HepG2 (cell line): ENCODE measurements around the gene GMFB. TPM values are rescaled to one million over a fixed set of nuclear protein-coding genes. Genes with fewer than 3 reads are reported as not detected.

Experiments used
- ATRX ChIP-seq: sonication (generic); formaldehyde crosslinking; IDR thresholded peaks from 2 replicates; pipeline ENCODE4 v1.4.0; 2020; ENCODE audit warnings: missing genetic modification reagents, borderline replicate concordance
- CEBPB ChIP-seq: IDR thresholded peaks from 2 replicates; pipeline ENCODE4 v1.6.1; 2011; ENCODE audit warnings: low read depth, low read length, improper control_type of control experiment, borderline replicate concordance
- CHD2 ChIP-seq: IDR thresholded peaks from 2 replicates; pipeline ENCODE4 v1.6.1; 2011; ENCODE audit warnings: low read depth, low read length, improper control_type of control experiment
- CTCF ChIP-seq: sonication (generic); formaldehyde crosslinking; IDR thresholded peaks from 2 replicates; pipeline ENCODE4 v1.5.0; 2020; ENCODE audit warnings: mild to moderate bottlenecking, missing genetic modification reagents, moderate library complexity
- EZH2 ChIP-seq: conservative IDR thresholded peaks from 2 replicates; pipeline ENCODE4 v1.6.1; 2012; ENCODE audit warnings: mild to moderate bottlenecking, low read depth, low read length, moderate library complexity
- FOXC1 ChIP-seq: sonication (generic); formaldehyde crosslinking; IDR thresholded peaks from 2 replicates; pipeline ENCODE4 v1.8.0; 2022; ENCODE audit warnings: mild to moderate bottlenecking, missing genetic modification reagents, borderline replicate concordance
- HMG20A ChIP-seq: IDR thresholded peaks from 2 replicates; pipeline ENCODE4 v1.6.1; 2016; ENCODE audit warnings: borderline replicate concordance
- HOXD1 ChIP-seq: sonication (generic); formaldehyde crosslinking; IDR thresholded peaks from 2 replicates; pipeline ENCODE4 v1.5.0; 2020; ENCODE audit warnings: missing genetic modification reagents
- KLF16 ChIP-seq, 2 experiments: sonication (generic) in 1 of 2; formaldehyde crosslinking in 1 of 2; IDR thresholded peaks; 2 replicates each; pipeline versions ENCODE4 v1.6.1 to v1.8.0; 2016 to 2023; ENCODE audit warnings: missing genetic modification reagents in 2 of 2, missing compliant biosample characterization in 1 of 2
- MIER3 ChIP-seq: IDR thresholded peaks from 2 replicates; pipeline ENCODE4 v1.6.1; 2016; ENCODE audit warnings: missing compliant biosample characterization, borderline replicate concordance
- NFE2L1 ChIP-seq: sonication (generic); formaldehyde crosslinking; IDR thresholded peaks from 2 replicates; pipeline ENCODE4 v1.4.0; 2020; ENCODE audit warnings: missing genetic modification reagents, mild to moderate bottlenecking, borderline replicate concordance
- NR2F2 ChIP-seq: IDR thresholded peaks from 2 replicates; pipeline ENCODE4 v1.6.1; 2012; ENCODE audit warnings: low read depth, inconsistent platforms, borderline replicate concordance
- PAF1 ChIP-seq: IDR thresholded peaks from 2 replicates; pipeline ENCODE4 v1.6.1; 2016; ENCODE audit warnings: missing genetic modification reagents, missing compliant biosample characterization
- RFXAP ChIP-seq: sonication (generic); formaldehyde crosslinking; IDR thresholded peaks from 2 replicates; pipeline ENCODE4 v1.4.0; 2020; ENCODE audit warnings: missing genetic modification reagents, borderline replicate concordance
- SNRNP70 ChIP-seq: fragments of 200-400 bp; formaldehyde crosslinking; IDR thresholded peaks from 2 replicates; pipeline ENCODE4 v1.6.1; 2017; ENCODE audit warnings: mild to moderate bottlenecking, low read depth, low read length, moderate library complexity
- STAT5B ChIP-seq: sonication (generic); formaldehyde crosslinking; IDR thresholded peaks from 2 replicates; pipeline ENCODE4 v1.4.0; 2020; ENCODE audit warnings: missing genetic modification reagents
- TCF7L2 ChIP-seq: IDR thresholded peaks from 2 replicates; pipeline ENCODE4 v1.6.1; 2011; ENCODE audit warnings: mild to moderate bottlenecking, low read depth, low read length, moderate library complexity
- TEAD2 ChIP-seq: sonication (generic); formaldehyde crosslinking; IDR thresholded peaks from 2 replicates; pipeline ENCODE4 v1.9.0; 2021; ENCODE audit warnings: missing genetic modification reagents
- THAP7 ChIP-seq: sonication (generic); formaldehyde crosslinking; IDR thresholded peaks from 2 replicates; pipeline ENCODE4 v1.8.1; 2023; ENCODE audit warnings: mild to moderate bottlenecking, missing genetic modification reagents
- THYN1 ChIP-seq: sonication (generic); formaldehyde crosslinking; IDR thresholded peaks from 2 replicates; pipeline ENCODE4 v1.8.1; 2023; ENCODE audit warnings: low read depth, mild to moderate bottlenecking, moderate library complexity, missing genetic modification reagents, borderline replicate concordance
- ZGPAT ChIP-seq: IDR thresholded peaks from 2 replicates; pipeline ENCODE4 v1.6.1; 2016; ENCODE audit warnings: mild to moderate bottlenecking
- ZNF335 ChIP-seq: sonication (generic); formaldehyde crosslinking; IDR thresholded peaks from 2 replicates; pipeline ENCODE4 v1.4.0; 2020; ENCODE audit warnings: missing genetic modification reagents
- ZNF367 ChIP-seq: sonication (generic); formaldehyde crosslinking; IDR thresholded peaks from 2 replicates; pipeline ENCODE4 v1.4.0; 2020; ENCODE audit warnings: missing genetic modification reagents, borderline replicate concordance
- ZNF441 ChIP-seq: sonication (generic); formaldehyde crosslinking; IDR thresholded peaks from 2 replicates; pipeline ENCODE4 v1.7.0; 2021; ENCODE audit warnings: missing genetic modification reagents, borderline replicate concordance
- ZNF460 ChIP-seq: sonication (generic); formaldehyde crosslinking; IDR thresholded peaks from 2 replicates; pipeline ENCODE4 v1.5.1; 2020; ENCODE audit warnings: missing genetic modification reagents, mild to moderate bottlenecking, borderline replicate concordance
- ZNF746 ChIP-seq: sonication (generic); formaldehyde crosslinking; IDR thresholded peaks from 2 replicates; pipeline ENCODE4 v1.8.0; 2022; ENCODE audit warnings: mild to moderate bottlenecking, missing genetic modification reagents
- ZNF775 ChIP-seq: sonication (generic); formaldehyde crosslinking; IDR thresholded peaks from 2 replicates; pipeline ENCODE4 v1.4.0; 2020; ENCODE audit warnings: missing genetic modification reagents, mild to moderate bottlenecking, moderate library complexity, borderline replicate concordance
- polyA plus RNA-seq, 8 experiments: library from polyadenylated mRNA; depleted of rRNA in 3 of 8; stranded (reverse) in 7 of 8; unstranded in 1 of 8; fragments of >200 nt; fragmentation: Illumina TruSeq in 4 of 8; extraction: Trizol in 4 of 8; gene quantifications; 2 replicates each; pipeline versions ENCODE4 v1.2.1 to v1.2.3, GENCODE V29; 2011 to 2016; ENCODE audit warnings: low read depth in 4 of 8, missing spikeins in 1 of 8, mixed read lengths in 1 of 8; ENCODE audit not compliant: insufficient read depth in 1 of 8
- total RNA-seq, 5 experiments: library from RNA; depleted of rRNA; stranded (reverse); fragments of >200 nt; fragmentation: Illumina TruSeq; extraction: Trizol; gene quantifications; 2 replicates each; pipeline ENCODE4 v1.2.3, GENCODE V29; 2016; ENCODE audit warnings: low read depth in 1 of 5

GMFB gene
- total and polyA plus RNA-seq, 2 of the 13 experiments (the other 11 are each of a cell fraction or from before 2014, with no cell fraction given): 17.3 to 68.2 TPM

DNA sequence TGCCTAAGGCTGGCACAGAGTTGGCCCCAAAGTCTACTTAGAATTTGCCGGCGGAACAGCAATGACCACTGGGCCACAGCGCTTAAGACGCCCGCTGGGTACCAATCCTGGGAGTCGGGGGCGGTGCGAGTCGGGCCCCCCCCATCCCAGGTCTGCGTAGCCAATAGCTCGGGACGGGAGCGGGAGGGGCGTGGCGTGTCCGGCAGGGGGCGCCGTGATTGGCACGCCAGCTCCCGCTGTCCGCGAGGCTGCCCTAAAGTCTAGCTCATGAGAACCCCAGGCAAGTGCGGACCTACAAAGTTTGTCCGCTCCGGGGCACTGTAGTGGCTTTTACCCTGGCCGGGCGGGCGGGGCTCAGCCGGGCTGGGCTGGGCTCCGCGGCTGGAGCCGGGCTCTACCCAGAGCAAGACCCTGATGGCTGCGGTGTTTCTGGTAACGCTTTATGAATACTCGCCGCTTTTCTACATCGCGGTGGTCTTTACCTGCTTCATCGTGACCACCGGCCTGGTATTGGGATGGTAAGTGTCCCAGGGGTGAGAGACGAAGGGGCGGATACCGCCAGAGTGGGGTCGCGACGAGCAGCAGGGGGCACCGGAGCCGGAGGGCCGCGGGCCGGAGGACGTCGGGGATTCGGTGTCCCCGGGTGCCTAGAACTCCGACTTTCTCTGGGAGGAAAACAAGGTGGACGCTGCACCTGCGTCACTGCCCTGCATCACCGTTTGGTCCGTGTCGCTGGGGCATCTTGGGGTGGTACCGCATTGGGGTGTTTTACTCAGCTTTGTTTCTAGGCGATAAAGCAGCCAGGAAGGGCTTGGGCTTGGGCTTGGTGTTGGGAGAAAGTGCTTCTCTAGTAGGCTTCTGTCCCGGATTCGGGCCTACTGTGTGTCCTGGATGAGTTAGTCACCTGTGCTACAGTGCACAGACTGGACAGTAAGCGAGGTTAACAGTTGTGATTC, 21.0 kb upstream of the GMFB start, which contains the start of gene CGRRF1 (continued):
- no peak; the same call in 1 of the 2 replicates for TF ChIP-seq ZNF460
- no peak for TF ChIP-seq CEBPB
- TF ChIP-seq STAT5B (CRISPR knock-in tag): no peak
- TF ChIP-seq RFXAP (CRISPR knock-in tag): peak; percentile 87; the same call in 1 of the 2 replicates
- TF ChIP-seq FOXC1 (CRISPR knock-in tag): peak; percentile 77; the same call in 1 of the 2 replicates
- TF ChIP-seq ZGPAT: peak; percentile 91; the same call in 1 of the 2 replicates
- TF ChIP-seq ZNF441 (CRISPR knock-in tag): peak; percentile 70; the same call in 1 of the 2 replicates
- no peak for TF ChIP-seq ZNF335 (CRISPR knock-in tag)
- TF ChIP-seq THYN1 (CRISPR knock-in tag): no peak
- TF ChIP-seq NR2F2: no peak
- TF ChIP-seq THAP7 (CRISPR knock-in tag): peak; percentile 70; the same call in 1 of the 2 replicates
- TF ChIP-seq ZNF775: no peak
- TF ChIP-seq ATRX (CRISPR knock-in tag): no peak
- TF ChIP-seq HOXD1 (CRISPR knock-in tag): peak; percentile 64
- TF ChIP-seq EZH2: no peak
- TF ChIP-seq MIER3: peak; percentile 80
- TF ChIP-seq PAF1: no peak
- peak; percentile 23; the same call in 1 of the 2 replicates for TF ChIP-seq HMG20A
- TF ChIP-seq CHD2: peak; percentile 78
- no peak for TF ChIP-seq TEAD2 (CRISPR knock-in tag)
- no peak for TF ChIP-seq ZNF367 (CRISPR knock-in tag)
- no peak for TF ChIP-seq SNRNP70
- peak; percentile 56; the same call in 1 of the 2 replicates for TF ChIP-seq NFE2L1 (CRISPR knock-in tag)
- TF ChIP-seq TCF7L2: no peak
- no peak for TF ChIP-seq ZNF746 (CRISPR knock-in tag)
- peak; percentile 89 for TF ChIP-seq CTCF (CRISPR knock-in tag)
- peak in 1 of 2 experiments; percentile 89; a peak in 2 of 4 replicates for TF ChIP-seq KLF16 (CRISPR knock-in tag; IDR thresholded peaks at IDR 0.05)
